Activated CD8-positive, alpha-beta memory T cell treated with anti-CD3 and anti-CD28 coated beads, Interleukin-2, amount 50 U/mL, for 48 hours (primary cell): ENCODE measurements around the gene MRPS30.
"Not testable (repeated sequence)": the region's sequence is repeated elsewhere in the genome, so short reads cannot be mapped to it uniquely, and the experiment has no call there.

Experiments
- DNase-seq: peaks from one replicate; pipeline ENCODE4 v3.0.0-alpha.2; 2020

Gene MRPS30

DNA sequence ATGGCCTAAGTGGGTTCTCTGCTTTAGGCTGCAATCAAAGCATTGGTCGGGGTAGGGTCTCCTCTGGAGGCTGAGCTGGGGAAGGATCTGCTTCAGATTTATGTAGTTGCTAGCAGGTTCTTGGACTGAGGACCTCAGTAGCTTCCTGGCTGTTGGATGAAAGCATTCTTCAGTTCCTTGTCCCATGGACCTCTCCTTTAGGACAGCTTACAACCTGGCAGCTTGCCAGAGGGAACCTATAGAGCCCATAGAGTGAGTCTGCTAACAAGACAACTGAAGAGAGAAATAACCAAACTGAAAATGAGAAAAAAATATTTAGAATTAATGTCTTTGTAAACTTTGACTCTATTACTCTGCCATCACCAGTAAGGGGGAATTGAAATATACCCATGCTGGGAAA is 12.4 kb downstream of the MRPS30 start:
- no peak for DNase-seq

DNA sequence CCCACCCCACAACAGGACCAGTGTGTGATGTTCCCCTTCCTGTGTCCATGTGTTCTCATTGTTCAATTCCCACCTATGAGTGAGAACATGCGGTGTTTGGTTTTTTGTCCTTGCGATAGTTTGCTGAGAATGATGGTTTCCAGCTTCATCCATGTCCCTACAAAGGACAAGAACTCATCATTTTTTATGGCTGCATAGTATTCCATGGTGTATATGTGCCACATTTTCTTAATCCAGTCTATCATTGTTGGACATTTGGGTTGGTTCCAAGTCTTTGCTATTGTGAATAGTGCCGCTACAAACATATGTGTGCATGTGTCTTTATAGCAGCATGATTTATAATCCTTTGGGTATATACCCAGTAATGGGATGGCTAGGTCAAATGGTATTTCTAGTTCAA is 15.9 kb downstream of the MRPS30 start:
- DNase-seq = not testable (repeated sequence)

DNA sequence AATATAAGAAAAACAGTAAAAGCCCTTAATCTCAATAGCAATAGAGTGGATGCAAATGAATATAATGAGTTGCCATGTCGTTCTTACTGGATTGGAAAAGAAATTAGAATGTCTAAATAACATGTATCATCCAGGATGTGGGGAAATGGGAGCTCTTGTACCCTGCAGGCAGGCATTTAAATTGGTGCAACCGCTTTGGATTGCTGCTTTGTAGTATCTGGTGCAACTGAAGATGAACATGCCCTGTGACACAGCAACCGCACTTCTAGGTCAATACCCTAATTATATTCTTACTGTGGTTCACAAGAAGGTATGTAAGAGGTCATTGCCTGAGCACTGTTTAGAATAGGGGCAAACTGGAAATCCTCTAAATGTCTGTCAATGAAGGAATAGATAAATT is 18.9 kb downstream of the MRPS30 start:
- DNase-seq = no peak

DNA sequence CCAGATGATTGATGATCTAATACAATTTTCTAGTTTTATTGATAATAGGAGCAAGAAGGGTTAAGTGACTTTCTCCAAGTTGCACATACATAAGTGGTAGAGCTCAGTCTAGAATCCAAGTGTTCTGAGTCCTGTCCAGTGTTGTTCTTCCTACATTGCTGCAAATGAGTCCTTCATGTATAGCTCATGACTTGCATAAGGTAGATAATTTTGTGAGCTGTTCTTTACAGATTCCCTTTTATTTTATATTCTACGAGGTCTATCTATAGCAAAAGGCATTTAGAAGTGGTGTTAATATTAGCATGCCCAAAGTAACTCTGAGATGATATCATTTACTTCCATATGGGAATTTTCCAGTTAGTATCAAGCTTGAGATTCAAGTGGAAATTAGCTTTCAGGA is 20.0 kb downstream of the MRPS30 start:
- DNase-seq = no peak

DNA sequence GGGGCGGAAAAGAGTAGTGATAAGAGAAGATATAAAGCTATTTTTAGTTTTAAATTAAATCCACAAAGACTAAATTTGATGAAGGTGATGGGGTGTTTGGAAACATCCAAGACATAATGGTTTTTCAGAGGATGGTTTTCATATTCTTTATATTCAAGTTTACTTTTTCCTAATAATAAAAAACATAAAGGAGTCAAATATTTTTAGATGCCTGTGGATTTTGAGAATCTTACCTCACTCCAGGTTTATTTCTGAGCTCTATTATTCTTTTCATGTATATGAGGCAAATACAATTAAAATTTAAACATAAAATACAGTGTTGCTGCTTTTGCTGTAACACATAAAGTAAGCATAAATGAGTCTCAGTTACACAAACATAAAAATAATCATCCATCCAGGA is 22.2 kb downstream of the MRPS30 start:
- DNase-seq = no peak

DNA sequence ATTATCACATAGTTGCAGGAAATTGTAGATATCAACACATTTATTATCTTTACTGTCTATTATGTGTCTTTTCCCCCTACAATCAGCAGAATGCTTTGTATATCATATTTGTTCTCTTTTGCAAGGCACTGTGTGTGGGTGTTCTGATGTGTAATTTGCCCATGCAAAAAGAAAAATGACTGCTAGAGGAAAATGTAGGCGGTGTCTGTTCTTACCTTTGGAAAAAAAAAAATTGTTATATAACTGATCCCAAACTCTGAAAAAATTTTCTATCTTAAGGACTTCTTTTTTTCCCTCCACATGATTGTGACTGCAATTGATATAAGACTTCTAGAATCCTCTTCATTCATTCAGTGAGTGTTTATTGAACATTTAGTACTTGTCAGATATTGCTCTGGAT is 24.5 kb downstream of the MRPS30 start:
- DNase-seq = no peak

DNA sequence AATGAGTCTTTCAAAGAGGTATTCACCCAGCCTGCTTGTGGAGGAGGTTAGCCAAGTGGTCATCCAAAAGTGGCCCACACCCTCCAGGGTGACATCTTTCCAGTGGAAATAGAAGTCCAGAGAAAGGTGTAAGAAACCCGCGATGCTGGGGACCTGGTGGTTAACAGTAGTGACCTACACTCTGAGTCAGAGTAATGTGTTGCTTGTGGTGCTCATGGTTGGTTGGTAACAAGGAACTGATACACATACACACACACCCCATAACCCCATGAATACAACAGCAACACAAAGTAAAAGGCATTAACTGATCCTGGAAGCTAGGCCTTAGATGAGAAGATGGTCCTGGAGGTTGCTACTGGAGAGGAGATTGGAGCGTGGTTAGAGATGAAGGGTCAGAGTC is 26.9 kb downstream of the MRPS30 start:
- DNase-seq = no peak

DNA sequence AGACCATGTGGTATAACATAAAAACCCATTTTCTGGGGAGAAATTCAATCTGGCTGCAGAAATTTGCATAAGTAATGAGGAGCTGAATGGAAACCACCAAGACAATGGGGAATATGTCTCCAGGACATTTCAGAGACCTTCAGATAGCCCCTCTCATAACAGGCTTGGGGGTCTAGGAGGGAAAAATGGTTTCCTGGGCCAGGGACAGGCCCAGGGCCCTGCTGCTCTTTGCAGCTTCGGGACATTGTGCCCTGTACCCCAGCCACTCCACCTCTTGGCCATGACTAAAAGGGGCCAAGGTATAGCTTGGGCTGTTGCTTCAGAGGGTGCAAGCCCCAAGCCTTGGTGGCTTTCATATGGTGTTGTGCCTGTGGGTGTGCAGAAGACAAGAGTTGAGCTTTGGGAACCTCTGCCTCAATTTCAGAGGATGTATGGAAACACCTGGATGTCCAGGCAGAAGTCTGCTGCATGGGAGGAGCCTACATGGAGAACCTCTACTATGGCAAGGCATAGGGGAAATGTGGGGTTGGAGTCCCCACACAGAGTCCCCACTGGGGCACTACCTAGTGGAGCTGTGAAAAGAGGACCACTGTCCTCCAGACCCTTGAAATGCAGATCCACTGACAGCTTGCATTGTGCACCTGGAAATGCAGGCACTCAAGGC is 30.4 kb downstream of the MRPS30 start:
- DNase-seq = no peak

DNA sequence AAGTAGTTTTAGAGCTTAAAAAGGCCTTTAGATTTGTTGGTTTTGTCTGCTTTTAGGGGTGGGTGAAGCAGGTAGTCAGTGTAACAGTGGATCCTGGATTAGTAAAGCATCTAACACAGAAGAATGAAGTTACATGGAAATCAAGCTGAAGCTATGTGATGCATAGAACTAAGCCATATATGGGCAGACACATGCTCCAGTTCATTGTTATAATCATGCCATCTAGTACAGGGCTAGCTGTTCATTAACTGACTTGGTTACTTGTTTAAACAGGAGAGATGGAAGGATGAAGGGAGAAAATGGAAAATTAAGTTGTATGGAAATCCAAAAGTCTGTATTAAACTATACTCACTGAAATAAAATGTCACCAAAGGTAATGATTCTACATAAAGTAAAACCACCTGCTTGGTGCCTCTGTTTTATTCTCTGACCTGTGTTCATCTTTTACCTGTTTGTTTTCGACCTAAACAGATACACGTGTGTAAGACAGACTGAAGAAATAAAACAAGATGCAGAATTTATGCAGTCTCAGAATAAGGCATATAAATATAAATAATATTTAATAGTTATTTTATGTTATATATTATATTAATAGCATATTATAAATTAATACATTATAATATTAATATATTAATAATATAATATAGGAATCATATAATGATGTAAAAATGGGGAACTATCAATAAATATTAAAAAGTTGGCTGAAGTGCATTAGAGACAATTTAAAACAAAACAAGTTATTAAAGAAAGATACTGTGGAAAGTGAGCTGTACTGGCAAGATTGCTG is 33.9 kb downstream of the MRPS30 start:
- no peak for DNase-seq

DNA sequence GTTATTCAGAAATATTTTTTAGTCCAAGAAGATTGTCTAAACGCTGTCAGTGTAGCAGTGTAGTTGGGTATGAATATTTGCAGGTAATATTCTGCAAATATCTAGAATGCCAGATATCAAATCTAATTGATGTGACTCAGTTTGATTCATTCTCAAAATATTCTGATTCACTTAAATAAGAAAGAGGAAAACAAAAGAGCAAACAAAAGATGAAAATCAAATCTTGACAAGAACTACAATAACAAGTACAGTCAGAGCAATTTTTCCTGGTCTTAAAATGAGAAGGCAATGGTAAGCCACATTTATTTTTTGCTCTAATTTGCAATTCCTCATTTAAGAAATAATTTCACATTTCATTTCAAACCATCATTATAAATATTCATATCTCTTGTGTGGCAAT is 36.0 kb downstream of the MRPS30 start:
- no peak for DNase-seq

DNA sequence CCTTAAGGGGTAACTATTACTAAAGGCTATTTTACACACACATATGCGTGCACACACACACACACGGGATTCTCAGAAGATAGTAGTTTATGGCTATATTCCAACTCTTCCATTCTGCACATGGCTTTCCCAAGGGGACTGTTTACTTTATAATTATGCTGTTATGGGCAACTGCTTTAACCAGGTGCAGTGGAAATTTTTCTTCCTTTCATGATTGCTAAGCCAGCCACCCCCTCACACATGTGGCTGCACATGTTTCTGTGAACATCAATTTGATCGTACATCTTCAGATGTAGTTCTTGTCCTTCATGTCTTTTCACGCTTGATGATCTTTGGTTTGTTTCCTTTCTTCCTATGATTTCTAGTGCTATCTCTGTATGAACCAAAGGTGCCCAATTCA is 37.0 kb downstream of the MRPS30 start:
- no peak for DNase-seq

DNA sequence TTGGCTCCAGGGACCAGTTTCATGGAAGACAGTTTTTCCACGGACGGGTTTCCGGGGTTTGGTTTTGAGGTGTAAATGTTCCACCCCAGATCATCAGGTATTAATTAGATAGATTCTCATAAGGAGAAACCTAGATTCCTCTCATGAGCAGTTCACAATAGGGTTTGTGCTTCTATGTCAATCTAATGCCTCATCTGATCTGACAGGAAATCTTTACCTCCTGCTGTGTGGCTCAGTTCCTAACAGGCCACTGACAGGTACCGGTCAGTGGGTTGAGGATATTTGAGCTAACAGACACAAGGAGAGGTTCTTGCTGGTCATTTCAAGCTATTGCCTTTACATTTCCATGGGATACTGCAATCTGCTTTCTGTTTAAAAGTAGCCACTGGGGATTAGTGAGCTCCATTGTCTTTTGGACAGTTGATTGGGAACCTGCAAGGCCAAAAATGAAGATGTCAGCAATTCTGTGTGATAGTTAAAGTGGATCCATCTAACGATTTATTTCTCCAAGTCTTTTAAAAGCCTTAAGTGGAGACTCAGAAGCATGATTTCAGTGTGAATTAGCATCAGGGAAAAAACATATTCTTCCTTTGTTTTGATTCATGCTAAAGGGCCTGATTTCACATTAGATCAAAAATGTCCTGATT is 38.6 kb downstream of the MRPS30 start:
- no peak for DNase-seq

DNA sequence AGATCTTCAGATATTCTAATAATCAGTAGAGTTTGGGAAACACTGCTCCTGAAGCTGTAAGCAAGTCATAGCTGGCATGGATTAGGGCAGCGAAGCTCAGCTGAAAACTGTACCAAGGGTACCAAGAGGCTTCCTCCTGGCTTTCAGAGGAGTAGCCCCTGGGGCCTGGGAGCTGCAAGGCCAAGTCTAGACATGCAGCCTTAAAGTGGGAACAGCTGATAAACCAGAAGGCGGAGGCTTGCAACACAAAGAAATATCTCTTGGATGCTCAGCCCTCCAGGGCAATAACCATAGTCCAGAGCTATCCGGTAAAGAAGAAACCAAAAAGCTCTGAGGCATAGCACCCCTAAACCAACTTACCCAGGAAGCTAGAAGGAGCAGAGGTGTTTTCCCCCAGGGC is 51.5 kb downstream of the MRPS30 start:
- no peak for DNase-seq

DNA sequence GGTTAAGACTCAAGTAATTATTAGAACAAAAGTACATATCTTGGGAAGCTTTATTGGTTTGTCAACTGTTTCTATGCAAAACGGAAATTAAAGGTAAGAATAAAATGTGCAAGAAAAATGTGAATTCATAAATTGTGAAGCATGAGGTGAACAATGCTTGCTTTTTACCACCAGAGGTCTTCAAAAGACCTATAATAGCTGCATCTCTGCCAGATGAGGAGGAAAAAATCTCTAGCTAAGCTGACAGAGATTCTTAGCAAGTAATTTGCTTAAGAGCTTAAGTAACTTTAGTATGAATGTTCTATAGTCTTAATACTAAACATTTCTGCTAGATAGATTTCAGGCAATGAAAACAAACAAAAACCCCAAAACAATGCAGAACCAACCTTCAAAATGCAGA is 54.1 kb downstream of the MRPS30 start:
- no peak for DNase-seq
